BE2C (cell line): ENCODE results near the gene WWC2.
"Not testable (repeated sequence)": the region's sequence is repeated elsewhere in the genome, so short reads cannot be mapped to it uniquely, and the experiment has no call there.

Source experiments
- DNase-seq: peaks from one replicate; pipeline ENCODE4 v3.0.0-alpha.2; 2020
- H3K27me3 ChIP-seq: fragments of 250-450 bp; sonication (Bioruptor Pico); 2 replicates; pipeline ENCODE4 v1.5.1; 2020; ENCODE audit warnings: mild to moderate bottlenecking
- H3K36me3 ChIP-seq: fragments of 250-450 bp; sonication (Bioruptor Pico); 2 replicates; pipeline ENCODE4 v1.5.1; 2020; ENCODE audit warnings: mild to moderate bottlenecking
- H3K4me1 ChIP-seq: fragments of 250-450 bp; sonication (Bioruptor Pico); 2 replicates; pipeline ENCODE4 v1.5.1; 2020
- H3K4me3 ChIP-seq: 2 replicates; pipeline ENCODE4 v1.5.1; 2011; ENCODE audit warnings: low read depth, low read length
- H3K9me3 ChIP-seq: fragments of 250-450 bp; sonication (Bioruptor Pico); 2 replicates; pipeline ENCODE4 v1.5.1; 2020
- CTCF ChIP-seq: IDR thresholded peaks from 2 replicates; pipeline ENCODE4 v1.5.1; 2012; ENCODE audit warnings: mild to moderate bottlenecking, low read depth, low read length

The WWC2 gene

GRCh38 chr4:183106839-183107238 lies 7.8 kb downstream of the WWC2 start:
- Histone ChIP-seq H3K4me3 (no peak overlapping the region), H3K27me3 (no peaks in the 10 kb centered on the region), H3K9me3 (no peaks in the 10 kb centered on the region), H3K36me3 (no peaks in the 10 kb centered on the region), H3K4me1 (no peaks in the 10 kb centered on the region; the same call in none of the 2 replicates)
- peak; percentile 21; the same call in 1 of the 2 replicates for TF ChIP-seq CTCF
- no peak for DNase-seq

GRCh38 chr4:183107891-183108459 lies 8.9 kb downstream of the WWC2 start:
- Histone ChIP-seq H3K27me3 (no peaks in the 10 kb centered on the region), H3K9me3 (no peaks in the 10 kb centered on the region)
- no peak for DNase-seq

GRCh38 chr4:183110244-183110643 lies 11.2 kb downstream of the WWC2 start:
- no peak for DNase-seq
- no peak overlapping the region for H3K4me3 ChIP-seq
- no peaks in the 10 kb centered on the region for H3K27me3 ChIP-seq
- no peaks in the 10 kb centered on the region for H3K9me3 ChIP-seq
- no peaks in the 10 kb centered on the region; the same call in none of the 2 replicates for H3K4me1 ChIP-seq
- H3K36me3 ChIP-seq = no peaks in the 10 kb centered on the region
- TF ChIP-seq CTCF = no peak

More at GRCh38 chr4:183107891-183108459, 8.9 kb downstream of the WWC2 start:
- Histone ChIP-seq H3K4me3 (no peak overlapping the region), H3K4me1 (no peaks in the 10 kb centered on the region; the same call in none of the 2 replicates), H3K36me3 (no peaks in the 10 kb centered on the region)
- TF ChIP-seq CTCF = no peak

- no peaks in the 10 kb centered on the region; the same call in none of the 2 replicates for H3K4me1 ChIP-seq
- H3K27me3 ChIP-seq = no peaks in the 10 kb centered on the region
- no peak for TF ChIP-seq CTCF
Measured at GRCh38 chr4:183111452-183111885, 12.4 kb downstream of the WWC2 start.

GRCh38 chr4:183118141-183118540 lies 19.1 kb downstream of the WWC2 start:
- no peak for DNase-seq
- no peak overlapping the region for H3K4me3 ChIP-seq
- no peak for TF ChIP-seq CTCF
- H3K9me3 ChIP-seq = no peaks in the 10 kb centered on the region
- no peaks in the 10 kb centered on the region for H3K36me3 ChIP-seq
- H3K27me3 ChIP-seq = no peaks in the 10 kb centered on the region
- no peaks in the 10 kb centered on the region for H3K4me1 ChIP-seq

More at GRCh38 chr4:183111452-183111885, 12.4 kb downstream of the WWC2 start:
- Histone ChIP-seq H3K36me3 (no peaks in the 10 kb centered on the region), H3K4me3 (no peak overlapping the region), H3K9me3 (no peaks in the 10 kb centered on the region)
- DNase-seq = no peak

- Histone ChIP-seq H3K4me1 (no peaks in the 10 kb centered on the region), H3K27me3 (no peaks in the 10 kb centered on the region), H3K36me3 (no peaks in the 10 kb centered on the region), H3K4me3 (no peak overlapping the region), H3K9me3 (no peaks in the 10 kb centered on the region)
- DNase-seq = no peak
- no peak for TF ChIP-seq CTCF
Measured at GRCh38 chr4:183118585-183118984, 19.5 kb downstream of the WWC2 start.

- H3K36me3 ChIP-seq, H3K27me3 ChIP-seq, DNase-seq, H3K4me1 ChIP-seq, H3K9me3 ChIP-seq, H3K4me3 ChIP-seq: not testable (repeated sequence)
Measured at GRCh38 chr4:183121660-183122059, 22.6 kb downstream of the WWC2 start.
